ENCODE results near the gene SUPT4H1. TPM values are rescaled to one million over a fixed set of nuclear protein-coding genes. Genes with fewer than 3 reads are reported as not detected.

Gene SUPT4H1
- total RNA-seq, 1 experiment from 2014 or later, result 168 TPM

DNA sequence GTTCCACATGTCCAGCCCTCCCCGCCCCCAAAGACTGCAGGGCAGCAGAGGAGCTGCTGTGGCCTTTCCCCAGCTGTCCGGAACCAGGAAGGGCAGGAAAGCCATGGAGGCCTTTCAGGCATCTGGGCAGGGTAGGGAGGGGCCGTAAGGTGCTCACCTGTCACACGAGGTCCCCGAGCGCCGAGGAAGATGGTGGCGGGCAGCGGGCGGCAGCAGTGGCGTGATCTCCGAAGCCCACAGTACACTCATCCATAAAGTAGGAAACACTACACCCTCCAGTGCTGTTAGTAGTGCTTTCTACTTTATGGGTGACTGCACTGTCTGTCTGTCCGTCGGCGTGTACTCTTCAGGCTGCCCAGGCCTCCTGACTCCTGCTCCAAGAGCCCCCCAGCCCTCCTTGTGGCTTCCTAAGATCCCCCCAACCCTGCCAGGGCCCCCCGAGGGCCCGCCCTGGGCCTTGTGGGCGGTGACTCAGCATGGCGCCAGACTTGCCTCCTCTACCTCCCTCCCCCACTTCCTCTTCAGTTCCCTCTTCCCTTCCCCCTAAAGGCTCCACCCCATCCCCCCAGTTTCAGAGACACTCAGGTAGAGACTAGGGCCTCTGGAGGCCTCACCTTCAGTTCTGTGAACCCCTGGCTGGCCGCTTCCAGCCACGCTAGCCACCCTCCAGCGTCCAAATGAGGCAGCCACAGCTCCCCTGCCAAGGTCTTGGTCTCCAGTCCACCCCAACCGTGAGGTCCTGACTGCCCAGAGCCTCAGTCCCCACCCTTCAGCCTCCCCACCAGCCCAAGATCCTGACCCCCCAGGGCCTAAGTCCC, 20.8 kb downstream of the SUPT4H1 start:
- DNase-seq (ENCODE audit: low read depth), result peak; percentile 82

DNA sequence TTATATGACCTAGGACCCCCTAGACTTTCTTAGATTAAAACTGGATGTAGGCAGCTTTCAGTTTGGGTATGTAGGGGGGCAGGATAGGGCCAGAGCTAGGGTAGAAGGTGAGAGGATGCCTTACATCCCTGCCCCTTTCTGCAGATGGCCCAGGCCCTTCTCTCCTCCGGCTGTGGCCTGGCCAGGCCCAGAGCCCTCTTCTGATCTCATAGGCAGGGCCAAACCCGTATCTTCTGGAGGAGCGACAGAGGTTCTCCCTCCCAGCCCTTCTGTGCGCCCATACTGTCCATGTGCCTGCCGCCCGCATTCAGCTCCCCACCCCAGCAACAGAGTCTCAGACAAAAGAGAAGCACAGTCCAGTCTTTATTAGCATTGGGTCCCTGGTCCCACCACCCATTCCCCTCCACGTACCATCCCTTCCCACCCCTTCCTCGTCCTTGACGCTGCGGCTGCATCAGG, 21.4 kb downstream of the SUPT4H1 start:
- DNase-seq (ENCODE audit: low read depth), result no peak

- peak; percentile 37 for DNase-seq (ENCODE audit: low read depth)
Observed at GRCh38 chr17:58329810-58330537, 22.0 kb downstream of the SUPT4H1 start.

- DNase-seq (ENCODE audit: low read depth), result peak; percentile 50
Observed at GRCh38 chr17:58329035-58329809, 22.8 kb downstream of the SUPT4H1 start.

DNA sequence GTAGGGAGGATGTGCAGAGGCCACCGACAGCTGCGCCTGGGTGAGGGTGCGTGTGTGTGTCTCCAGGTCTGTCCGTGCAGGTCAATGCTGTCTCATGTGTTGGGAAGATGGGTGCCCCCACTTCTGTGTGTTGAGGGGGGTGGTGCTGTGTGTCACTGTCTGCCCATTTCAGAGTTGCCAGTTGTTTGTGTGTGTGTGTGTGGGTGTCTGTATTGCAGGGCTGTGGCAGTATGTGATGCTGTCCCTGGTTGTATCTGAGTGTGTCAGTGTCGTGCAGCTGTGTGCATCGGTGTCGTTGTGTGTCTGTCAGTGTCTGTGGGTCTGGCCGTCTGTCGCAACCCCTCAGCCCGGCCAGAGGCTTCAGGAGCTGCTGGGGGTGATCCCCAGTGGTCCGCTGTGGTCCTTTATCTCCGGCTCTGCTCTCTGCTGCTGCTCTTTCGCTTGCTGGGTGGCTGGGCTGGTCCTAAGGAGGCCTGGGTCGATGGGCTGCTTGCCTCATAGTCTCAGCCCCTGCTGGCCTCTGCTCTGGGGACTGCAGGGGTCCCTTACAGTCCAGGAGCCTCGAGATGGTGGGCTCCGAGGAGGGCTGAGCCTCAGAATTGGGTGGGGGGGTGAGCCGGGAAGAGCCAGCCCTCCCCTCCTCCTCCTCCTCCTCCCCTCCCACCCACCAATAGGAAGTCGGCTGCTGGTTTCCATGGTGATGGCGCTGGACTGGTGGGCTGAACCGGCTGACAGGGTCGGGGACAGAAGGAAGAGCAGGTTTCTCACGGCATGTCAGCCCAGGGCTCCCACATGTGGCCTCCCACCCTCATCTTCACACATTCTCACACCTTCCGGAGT, 23.6 kb downstream of the SUPT4H1 start, which contains the start of gene TSPOAP1:
Gene TSPOAP1, minus strand, starts transcription at position 601 of the 840 bp plus-strand sequence. CDS start 875 bp downstream, outside the sequence.
- DNase-seq (ENCODE audit: low read depth), result no peak

GRCh38 chr17:58327363-58328194, 24.4 kb downstream of the SUPT4H1 start:
- no peak for DNase-seq (ENCODE audit: low read depth)

DNA sequence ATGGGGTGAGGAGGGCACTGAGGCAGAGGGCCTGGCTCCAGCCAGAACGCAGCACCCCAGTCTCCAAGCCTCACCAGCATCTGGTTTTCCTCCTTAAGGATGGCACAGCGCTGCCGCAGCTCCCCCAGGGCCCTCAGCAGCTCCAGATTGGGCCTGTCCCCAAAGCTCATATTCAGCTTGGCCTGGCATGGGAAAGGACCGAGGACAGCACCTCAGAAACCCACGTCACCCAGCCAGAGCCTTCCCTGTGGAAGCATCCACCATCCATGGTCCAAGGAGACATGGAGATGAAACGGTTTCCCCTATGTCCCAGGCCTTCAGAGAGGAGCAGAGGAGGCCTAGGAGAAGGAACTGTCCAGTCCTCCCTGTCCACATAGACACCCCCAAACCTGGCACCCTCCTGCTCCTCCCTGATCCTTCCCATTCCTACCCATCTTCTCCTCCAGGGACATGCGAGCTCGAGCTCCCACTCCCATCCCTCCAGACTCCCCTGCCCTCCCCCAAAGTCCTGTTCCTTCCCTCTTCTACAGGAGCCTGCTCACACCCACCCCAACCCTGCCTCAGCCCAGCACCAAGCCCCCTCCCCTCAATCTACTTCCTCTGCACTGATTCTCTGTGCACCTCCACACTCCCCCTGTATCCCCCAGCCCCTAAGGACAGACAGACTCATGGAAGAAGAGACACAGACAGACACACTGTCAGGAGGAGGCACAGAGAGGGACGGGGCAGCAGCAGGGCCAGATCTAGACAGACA, 25.2 kb downstream of the SUPT4H1 start:
- no peak for DNase-seq (ENCODE audit: low read depth)

DNA sequence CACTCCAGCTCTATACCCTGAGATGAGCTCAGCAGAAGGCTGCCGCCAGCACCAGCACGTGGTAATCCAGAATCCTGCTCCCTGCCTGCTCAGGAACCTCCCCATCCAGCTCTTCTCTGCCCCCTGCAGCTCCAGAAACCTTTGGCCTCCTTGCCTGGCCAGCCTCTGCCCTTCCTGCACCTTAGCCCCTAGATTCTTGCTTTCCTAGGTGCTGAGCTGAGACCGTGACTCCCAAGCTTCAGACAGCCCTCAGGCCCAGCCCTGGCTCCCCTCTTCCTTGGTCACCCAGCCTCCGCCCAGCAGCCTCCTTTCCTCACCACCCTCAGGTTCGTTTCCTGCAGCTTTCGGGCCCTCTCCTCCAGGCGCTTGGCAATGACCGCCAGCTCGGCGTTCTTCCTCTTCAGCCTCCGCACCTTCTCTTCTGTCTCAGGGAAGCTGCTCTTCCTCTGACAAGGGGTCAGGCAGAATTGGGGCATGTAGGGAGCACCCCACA, 26.0 kb downstream of the SUPT4H1 start:
- no peak for DNase-seq (ENCODE audit: low read depth)

- DNase-seq (ENCODE audit: low read depth), result no peak
Observed at GRCh38 chr17:58325289-58325726, 26.7 kb downstream of the SUPT4H1 start.

- no peak for DNase-seq (ENCODE audit: low read depth)
Observed at GRCh38 chr17:58324409-58325288, 27.4 kb downstream of the SUPT4H1 start.

- DNase-seq (ENCODE audit: low read depth), result no peak
Observed at GRCh38 chr17:58324056-58324408, 28.0 kb downstream of the SUPT4H1 start.

GRCh38 chr17:58323366-58324055, 28.5 kb downstream of the SUPT4H1 start:
- DNase-seq (ENCODE audit: low read depth), result no peak

DNA sequence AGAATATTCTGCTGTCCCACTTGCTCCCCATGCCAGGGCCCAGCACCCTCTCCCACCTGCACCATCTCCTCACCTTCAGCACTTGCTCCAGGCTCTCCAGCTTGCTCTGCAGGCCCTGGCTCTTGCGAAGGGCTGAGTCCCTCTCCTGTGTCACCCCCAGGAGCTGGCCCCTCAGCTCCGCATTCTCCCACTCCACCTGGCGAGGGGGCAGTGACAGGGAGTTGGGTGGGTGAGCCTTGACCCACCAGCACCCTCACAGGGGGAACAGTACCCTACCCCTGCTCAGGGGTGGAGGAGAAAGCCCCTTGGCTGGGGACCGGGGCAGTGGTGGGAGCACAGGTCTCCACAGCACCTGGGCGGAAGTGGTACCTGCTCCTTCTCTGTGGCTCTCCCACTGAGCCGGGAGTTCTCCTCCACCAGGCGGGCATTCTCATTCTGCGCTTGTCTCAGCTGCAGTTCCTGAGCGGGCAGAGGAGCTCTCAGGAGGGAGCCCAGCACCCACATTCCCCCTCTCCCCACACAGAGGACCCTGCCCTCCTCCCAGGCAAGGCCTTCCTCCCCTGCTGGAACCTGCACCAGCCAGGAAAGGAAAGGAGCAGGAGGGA, 29.3 kb downstream of the SUPT4H1 start:
- no peak for DNase-seq (ENCODE audit: low read depth)

- DNase-seq (ENCODE audit: low read depth), result peak; percentile 40
Observed at GRCh38 chr17:58321571-58322525, 30.2 kb downstream of the SUPT4H1 start.

DNA sequence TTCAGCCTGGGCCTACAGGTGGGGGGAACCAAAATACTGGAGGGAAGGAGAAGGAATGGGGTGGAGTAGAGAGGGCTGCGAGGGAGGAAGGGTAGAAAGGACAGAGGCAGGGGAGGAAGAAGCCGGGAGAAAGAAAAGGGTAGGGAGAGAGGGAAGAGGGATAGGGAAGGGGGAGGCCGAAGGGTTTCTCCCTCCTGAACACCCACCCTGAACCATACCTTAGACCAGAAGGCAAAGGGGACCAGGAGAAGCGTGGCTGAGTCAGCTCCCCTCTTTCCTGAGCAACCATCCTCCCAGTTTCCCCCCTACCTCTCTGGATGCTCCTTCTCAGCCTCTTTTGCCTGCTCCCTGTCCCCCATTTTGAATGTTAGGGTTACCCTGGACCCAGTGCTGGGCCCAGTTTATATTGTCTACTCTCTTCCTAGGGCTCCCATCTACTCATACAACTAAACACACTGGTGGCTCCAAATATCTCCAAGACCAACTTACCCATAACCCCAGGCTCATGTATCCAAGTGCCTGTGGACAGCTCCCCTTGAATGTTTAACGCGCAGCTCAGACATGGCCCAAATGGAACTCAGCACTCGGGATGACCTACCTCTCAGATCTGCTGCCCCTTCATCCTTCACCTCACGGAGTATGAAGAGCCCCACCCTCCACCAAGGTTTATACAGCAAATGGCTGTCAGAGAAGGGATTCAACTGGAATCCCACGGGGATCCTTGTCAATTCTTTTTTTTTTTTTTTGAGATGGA, 31.3 kb downstream of the SUPT4H1 start:
- DNase-seq (ENCODE audit: low read depth), result no peak
